Measurements from ENCODE around the gene JAG2. TPM values are rescaled to one million over a fixed set of nuclear protein-coding genes. Genes with fewer than 3 reads are reported as not detected.
A peak's percentile ranks its signal among the peaks of the same experiment; 100 is the strongest.

The JAG2 gene
- total RNA-seq, 4 donors from 2014 or later, result 5.4 to 29.9 (median 6.6) TPM

GRCh38 chr14:105203057-105203531 lies 34.5 kb upstream of the JAG2 start:
- no peaks in the 10 kb centered on the region for H3K36me3 ChIP-seq
- H3K27ac ChIP-seq, result no peak overlapping the region
- intact Hi-C loops (cut with DNase I; ENCODE audit: low total_unique reads) (no loop called here), in situ Hi-C loops (cut with MboI; ENCODE audit: low pct_ligation_motif_present in 1 of 4, low pct_unique_long_range_greater_than_20kb in 1 of 4, low sequenced_read_pairs in 3 of 4) (no loop called here)
- 6% methylated on average over 18 of the region's 18 CpGs; no CpG with 5 or more reads in 1 of the 2 donors for WGBS, 2 donors (ENCODE audit: low coverage in 1 of 2)
- H3K9me3 ChIP-seq, result no peaks in the 10 kb centered on the region
- H3K4me3 ChIP-seq, result no peak overlapping the region
- peaks cover 0 to 22% (median 8%) of the 10 kb centered on the region in 4 donors for H3K4me1 ChIP-seq
- peaks cover 47% of the 10 kb centered on the region for H3K27me3 ChIP-seq
- TF ChIP-seq CTCF (IDR thresholded peaks at IDR 0.05) (peak; percentile 92 to 96 (median 94)), POLR2AphosphoS5 (IDR thresholded peaks at IDR 0.05) (no peak)
- DNase-seq, result peak; percentile 80

- intact Hi-C loops (cut with DNase I; ENCODE audit: low total_unique reads) (no loop called here), in situ Hi-C loops (cut with MboI; ENCODE audit: low pct_ligation_motif_present in 1 of 4, low pct_unique_long_range_greater_than_20kb in 1 of 4, low sequenced_read_pairs in 3 of 4) (no loop called here)
- Histone ChIP-seq H3K9me3 (no peaks in the 10 kb centered on the region), H3K4me1 (peaks cover 3 to 25% (median 9%) of the 10 kb centered on the region in 4 donors), H3K4me3 (no peak overlapping the region), H3K27ac (no peak overlapping the region), H3K36me3 (no peaks in the 10 kb centered on the region), H3K27me3 (peaks cover 58% of the 10 kb centered on the region)
- 37% methylated on average over 19 of the region's 20 CpGs; no CpG with 5 or more reads in 1 of the 2 donors for WGBS, 2 donors (ENCODE audit: low coverage in 1 of 2)
- no peak for DNase-seq
- TF ChIP-seq EP300 (IDR thresholded peaks at IDR 0.05; ENCODE audit: low read depth) (no peak), POLR2AphosphoS5 (IDR thresholded peaks at IDR 0.05) (no peak), POLR2A (IDR thresholded peaks at IDR 0.05) (no peak), CTCF (IDR thresholded peaks at IDR 0.05) (no peak)
Measured at GRCh38 chr14:105201925-105202513, 33.4 kb upstream of the JAG2 start.

- no peak overlapping the region for H3K27ac ChIP-seq
- H3K4me3 ChIP-seq, result no peak overlapping the region
- H3K27me3 ChIP-seq, result peaks cover 65% of the 10 kb centered on the region
- TF ChIP-seq CTCF (IDR thresholded peaks at IDR 0.05) (peak in 1 of 5 experiments; percentile 13), EP300 (IDR thresholded peaks at IDR 0.05; ENCODE audit: low read depth) (no peak)
- H3K36me3 ChIP-seq, result no peaks in the 10 kb centered on the region
- H3K9me3 ChIP-seq, result no peaks in the 10 kb centered on the region
- WGBS, 2 donors (ENCODE audit: low coverage in 1 of 2), result 44% methylated on average over 27 of the region's 28 CpGs; no CpG with 5 or more reads in 1 of the 2 donors
- no peak for DNase-seq
- H3K4me1 ChIP-seq, result peaks cover 3 to 32% (median 16%) of the 10 kb centered on the region in 4 donors
- intact Hi-C loops (cut with DNase I; ENCODE audit: low total_unique reads) (no loop called here), in situ Hi-C loops (cut with MboI; ENCODE audit: low pct_ligation_motif_present in 1 of 4, low pct_unique_long_range_greater_than_20kb in 1 of 4, low sequenced_read_pairs in 3 of 4) (no loop called here)
Measured at GRCh38 chr14:105201156-105201924, 32.8 kb upstream of the JAG2 start.

- H3K27ac ChIP-seq, result no peak overlapping the region
- no peaks in the 10 kb centered on the region for H3K9me3 ChIP-seq
- 68% methylated on average over 16 of the region's 16 CpGs; no CpG with 5 or more reads in 1 of the 2 donors for WGBS, 2 donors (ENCODE audit: low coverage in 1 of 2)
- DNase-seq, result no peak
- peaks cover 3 to 37% (median 18%) of the 10 kb centered on the region in 4 donors for H3K4me1 ChIP-seq
- no peak overlapping the region for H3K4me3 ChIP-seq
- H3K27me3 ChIP-seq, result peaks cover 72% of the 10 kb centered on the region
- intact Hi-C loops (cut with DNase I; ENCODE audit: low total_unique reads) (no loop called here), in situ Hi-C loops (cut with MboI; ENCODE audit: low pct_ligation_motif_present in 1 of 4, low pct_unique_long_range_greater_than_20kb in 1 of 4, low sequenced_read_pairs in 3 of 4) (no loop called here)
- no peaks in the 10 kb centered on the region for H3K36me3 ChIP-seq
- TF ChIP-seq POLR2AphosphoS5 (IDR thresholded peaks at IDR 0.05) (no peak), POLR2A (IDR thresholded peaks at IDR 0.05) (no peak), EP300 (IDR thresholded peaks at IDR 0.05; ENCODE audit: low read depth) (no peak), CTCF (IDR thresholded peaks at IDR 0.05) (no peak)
Measured at GRCh38 chr14:105200641-105201040, 32.1 kb upstream of the JAG2 start.
